Pancreas (tissue), 10 donors: ENCODE results near the gene CCL3. TPM values are rescaled to one million over a fixed set of nuclear protein-coding genes. Genes with fewer than 3 reads are reported as not detected.

Experiments
- ATAC-seq, 4 donors: fragments of 200-7000 bp; cut with Tn5 transposase; one replicate each; pipeline versions ENCODE4 v1.8.0 to v1.9.1; 2020; ENCODE audit warnings: mild to moderate bottlenecking in 4 of 4, moderate library complexity in 4 of 4
- DNase-seq, 6 donors: peaks; one replicate each; pipeline ENCODE4 v3.0.0-alpha.2; 2020
- FAIRE-seq: peaks from 2 replicates; lab custom pipeline; 2012; peaks lifted over from hg19 to GRCh38; lab: Jason Lieb, UNC
- H3K27ac ChIP-seq, 4 donors: fragments of 200-600 bp; sonication (generic); 1 replicate in 3 of 4; 2 replicates in 1 of 4; pipeline versions ENCODE4 v1.5.0 to v1.8.0; 2020
- H3K27me3 ChIP-seq, 4 donors: fragments of 200-600 bp; one replicate each; pipeline ENCODE4 v1.8.0; 2021
- H3K36me3 ChIP-seq, 3 donors: fragments of 200-600 bp; sonication (generic) in 1 of 3; one replicate each; pipeline versions ENCODE4 v1.5.0 to v1.8.0; 2020 to 2021
- H3K4me1 ChIP-seq, 3 donors: fragments of 200-600 bp; one replicate each; pipeline ENCODE4 v1.8.0; 2021
- H3K4me3 ChIP-seq, 4 donors: fragments of 200-600 bp; sonication (generic) in 2 of 4; one replicate each; pipeline versions ENCODE4 v1.5.0 to v1.8.0; 2020 to 2021
- H3K9me3 ChIP-seq, 4 donors: fragments of 200-600 bp; one replicate each; pipeline ENCODE4 v1.8.0; 2021
- CTCF ChIP-seq, 4 donors: fragments of 200-600 bp; sonication (generic) in 3 of 4; IDR thresholded peaks; one replicate each; pipeline versions ENCODE4 v1.5.0 to v1.8.0; 2021; ENCODE audit warnings: antibody characterized with exemption in 4 of 4
- WGBS, 2 donors: extraction: QIAGEN DNeasy Blood & Tissue Kit; methylation state at CpG; one replicate each; pipeline ENCODE4 v1.1.7; 2013; 5-methylcytosine and 5-hydroxymethylcytosine counted together
- intact Hi-C, 3 donors: fragments of 100-400 bp; cut with DNase I; formaldehyde crosslinking; loops; one replicate each; pipeline versions ENCODE4 v1.11.1 to v1.14.2; 2022
- polyA plus RNA-seq, 2 donors: library from polyadenylated mRNA; stranded (reverse); fragments of 200-250 nt; gene quantifications; one replicate each; pipeline ENCODE4 v1.2.3, GENCODE V29; 2013
- total RNA-seq, 6 donors: library from RNA; stranded (reverse); fragmentation: NEBNext Ultra II Directional in 4 of 6; extraction: Animal tissue kit (Norgen Biotek cat#: 25700) in 4 of 6; gene quantifications; one replicate each; pipeline versions ENCODE4 v1.2.1 to v1.2.4, GENCODE V29; 2021 to 2023
- donor health status: healthy with polysubstance abuse.
- donor health status: DM: no; HTN: no; CAD: no; lungs with moderate emphysema.
- donor health status: DM: no; HTN: no; CAD: no.
- donor health status: control.
- donor health status: control.
- donor health status: Bipolar disorder and iron deficiency.
- donor health status: DM: yes; HTN: yes; CAD: no.
- donor health status: DM: no; HTN: no; CAD: no.
- donor health status: DM: no; HTN: no; CAD: no.
- donor health status: DM: yes; HTN: yes; CAD: no.

The CCL3 gene
- total and polyA plus RNA-seq, 8 donors, result 0.28 to 3.5 (median 0.99) TPM

- H3K4me1 ChIP-seq, result no peaks in the 10 kb centered on the region
- no peak for TF ChIP-seq CTCF (IDR thresholded peaks at IDR 0.05)
- no peak overlapping the region for H3K27ac ChIP-seq
- 93 to 94% methylated on average over 2 of the region's 2 CpGs for WGBS, 2 donors
- FAIRE-seq, result no peak
- H3K36me3 ChIP-seq, result no peaks in the 10 kb centered on the region
- no peak for ATAC-seq
- H3K27me3 ChIP-seq, result no peaks in the 10 kb centered on the region
- DNase-seq, result no peak
- intact Hi-C loops, result no loop called here
- no peaks in the 10 kb centered on the region for H3K9me3 ChIP-seq
- no peak overlapping the region for H3K4me3 ChIP-seq
Measured at GRCh38 chr17:36049643-36050042, 40.3 kb downstream of the CCL3 start.

GRCh38 chr17:36048066-36048465 lies 41.9 kb downstream of the CCL3 start:
- Histone ChIP-seq H3K36me3 (no peaks in the 10 kb centered on the region), H3K9me3 (no peaks in the 10 kb centered on the region), H3K4me3 (no peak overlapping the region), H3K4me1 (no peaks in the 10 kb centered on the region), H3K27ac (no peak overlapping the region), H3K27me3 (no peaks in the 10 kb centered on the region)
- TF ChIP-seq CTCF (IDR thresholded peaks at IDR 0.05), result no peak
- ATAC-seq (no peak), FAIRE-seq (no peak), DNase-seq (no peak)
- 68 to 81% methylated on average over 2 of the region's 2 CpGs for WGBS, 2 donors
- intact Hi-C loops, result no loop called here

Other genes with a start within 250 kb of the CCL3 start
- not detected for gene HEATR9, start 221.3 kb downstream of the CCL3 start, total RNA-seq
- not detected for gene HEATR9, start 221.3 kb downstream of the CCL3 start, polyA plus RNA-seq
- 1 to 10 TPM in 4 of 6 donors, under 1 TPM in 2; 0.47 to 3.5 (median 2.0) TPM for gene CCL5, start 209.8 kb downstream of the CCL3 start, total RNA-seq
- 1 to 10 TPM; 1.5 to 2.1 TPM for gene CCL5, start 209.8 kb downstream of the CCL3 start, polyA plus RNA-seq
- under 1 TPM in 1 of 6 donors, not detected in 5; 0.31 TPM for gene RDM1, start 159.4 kb downstream of the CCL3 start, total RNA-seq
- gene RDM1, start 159.4 kb downstream of the CCL3 start, polyA plus RNA-seq, result not detected
- gene LYZL6, start 146.4 kb downstream of the CCL3 start, total RNA-seq, result not detected
- gene LYZL6, start 146.4 kb downstream of the CCL3 start, polyA plus RNA-seq, result not detected
- not detected for gene CCL16, start 108.6 kb downstream of the CCL3 start, total RNA-seq
- gene CCL16, start 108.6 kb downstream of the CCL3 start, polyA plus RNA-seq, result under 1 TPM; 0.14 to 0.30 TPM
- gene CCL14, start 103.4 kb downstream of the CCL3 start, total RNA-seq, result 10 to 100 TPM in 1 of 6 donors, 1 to 10 TPM in 5; 1.9 to 11.5 (median 5.0) TPM
- 10 to 100 TPM in 1 of 2 donors, 1 to 10 TPM in 1; 5.7 to 53.7 TPM for gene CCL14, start 103.4 kb downstream of the CCL3 start, polyA plus RNA-seq
- under 1 TPM in 3 of 6 donors, not detected in 3; 0.32 to 0.55 (median 0.32) TPM for gene CCL15, start 88.6 kb downstream of the CCL3 start, total RNA-seq
- gene CCL15, start 88.6 kb downstream of the CCL3 start, polyA plus RNA-seq, result under 1 TPM in 1 of 2 donors, not detected in 1; 0.59 TPM
- 1 to 10 TPM in 2 of 6 donors, under 1 TPM in 2, not detected in 2; 0.39 to 2.2 (median 0.93) TPM for gene CCL23, start 72.2 kb downstream of the CCL3 start, total RNA-seq
- gene CCL23, start 72.2 kb downstream of the CCL3 start, polyA plus RNA-seq, result under 1 TPM; 0.46 to 0.70 TPM
- 1 to 10 TPM in 2 of 6 donors, under 1 TPM in 2, not detected in 2; 0.13 to 1.5 (median 1.1) TPM for gene CCL18, start 25.9 kb downstream of the CCL3 start, total RNA-seq
- gene CCL18, start 25.9 kb downstream of the CCL3 start, polyA plus RNA-seq, result not detected
- 1 to 10 TPM in 4 of 6 donors, under 1 TPM in 2; 0.28 to 2.0 (median 1.5) TPM for gene CCL4, start 13.7 kb upstream of the CCL3 start, total RNA-seq
- under 1 TPM; 0.47 to 0.99 TPM for gene CCL4, start 13.7 kb upstream of the CCL3 start, polyA plus RNA-seq
- gene TBC1D3B, start 86.5 kb upstream of the CCL3 start, total RNA-seq, result 1 to 10 TPM; 2.2 to 5.7 (median 3.4) TPM
- gene TBC1D3B, start 86.5 kb upstream of the CCL3 start, polyA plus RNA-seq, result 1 to 10 TPM; 3.9 to 4.5 TPM
- under 1 TPM in 3 of 6 donors, not detected in 3; 0.32 to 0.44 (median 0.43) TPM for gene CCL3L1, start 106.6 kb upstream of the CCL3 start, total RNA-seq
- under 1 TPM in 1 of 2 donors, not detected in 1; 0.38 TPM for gene CCL3L1, start 106.6 kb upstream of the CCL3 start, polyA plus RNA-seq
- gene CCL4L2, start 120.9 kb upstream of the CCL3 start, total RNA-seq, result under 1 TPM in 2 of 6 donors, not detected in 4; 0.76 to 0.90 TPM
- gene CCL4L2, start 120.9 kb upstream of the CCL3 start, polyA plus RNA-seq, result under 1 TPM in 1 of 2 donors, not detected in 1; 0.16 TPM
- gene TBC1D3I, start 174.4 kb upstream of the CCL3 start, total RNA-seq, result under 1 TPM in 5 of 6 donors, not detected in 1; 0.16 to 0.55 (median 0.28) TPM
- under 1 TPM; 0.09 to 0.34 TPM for gene TBC1D3I, start 174.4 kb upstream of the CCL3 start, polyA plus RNA-seq
- gene TBC1D3G, start 233.7 kb upstream of the CCL3 start, total RNA-seq, result 1 to 10 TPM in 1 of 6 donors, not detected in 5; 1.6 TPM
- gene TBC1D3G, start 233.7 kb upstream of the CCL3 start, polyA plus RNA-seq, result 10 to 100 TPM in 1 of 2 donors, under 1 TPM in 1; 0.85 to 16.7 TPM